ENCODE results near the gene SPINK1. TPM values are rescaled to one million over a fixed set of nuclear protein-coding genes. Genes with fewer than 3 reads are reported as not detected.

The SPINK1 gene
- total and polyA plus RNA-seq, 2 of the 4 experiments (the other 2 are of a cell fraction): not detected

DNA sequence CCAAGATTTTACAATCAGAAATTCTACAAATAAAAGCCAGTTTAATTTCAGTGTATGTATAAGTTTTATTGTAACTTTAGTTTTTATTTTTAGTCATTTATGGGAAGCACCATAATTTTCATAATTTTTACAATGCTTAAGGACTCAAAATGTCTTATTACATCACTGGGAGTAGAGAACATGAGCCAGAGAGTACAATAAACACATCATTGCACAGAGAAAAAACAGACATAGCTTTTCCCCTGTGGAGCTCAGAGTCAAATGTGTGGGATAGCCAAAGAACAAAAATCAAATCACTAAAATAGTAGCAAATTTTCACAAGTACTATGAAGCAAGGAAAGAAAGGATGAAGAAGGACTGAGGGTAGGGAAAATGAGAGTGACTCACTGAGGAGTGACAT is 43.4 kb downstream of the SPINK1 start:
- Histone ChIP-seq H2BK20ac (ENCODE audit: low read depth, low read length) (no peak overlapping the region), H2AFZ (replicated peaks; ENCODE audit: low read length, poor library complexity) (no peak overlapping the region), H3K18ac (ENCODE audit: low read depth, low read length) (no peak overlapping the region), H4K20me1 (ENCODE audit: insufficient read depth, low read length) (no peaks in the 10 kb centered on the region), H2BK5ac (ENCODE audit: low read depth, low read length, poor library complexity, severe bottlenecking) (no peak overlapping the region), H3K36me3 (ENCODE audit: control insufficient read depth, insufficient read depth, low read length) (no peaks in the 10 kb centered on the region), H3K27me3 (ENCODE audit: control insufficient read depth, insufficient read depth, low read length) (no peaks in the 10 kb centered on the region), H3K9me3 (ENCODE audit: control insufficient read depth, insufficient read depth, low read length) (no peaks in the 10 kb centered on the region), H3K4me1 (ENCODE audit: control insufficient read depth, insufficient read depth, low read length) (no peaks in the 10 kb centered on the region), H3K56ac (ENCODE audit: extremely low read depth, insufficient read depth, low read length) (no peak overlapping the region), H2BK120ac (ENCODE audit: low read depth, low read length) (no peak overlapping the region), H3K9me1 (ENCODE audit: insufficient read depth, low read length) (no peaks in the 10 kb centered on the region), H2BK15ac (ENCODE audit: low read depth, low read length) (no peak overlapping the region), H3K9ac (ENCODE audit: low read depth, low read length) (no peak overlapping the region), H3K4me3 (ENCODE audit: insufficient read depth, low read depth, low read length) (no peak overlapping the region), H2AK5ac (ENCODE audit: low read depth, low read length) (no peak overlapping the region), H3K4me2 (ENCODE audit: low read depth, low read length) (no peak overlapping the region), H3K4ac (ENCODE audit: low read depth, low read length) (no peak overlapping the region), H2AK9ac (replicated peaks; ENCODE audit: low read depth, low read length, poor library complexity) (no peak overlapping the region), H3K79me1 (ENCODE audit: low read depth in 1 of 2, low read length in 2 of 2) (no peaks in the 10 kb centered on the region), H4K91ac (ENCODE audit: insufficient read depth, low read depth, low read length) (no peak overlapping the region), H3K27ac (ENCODE audit: insufficient read depth, low read length) (no peak overlapping the region), H4K8ac (ENCODE audit: low read depth in 2 of 2, low read length in 2 of 2) (no peak overlapping the region), H4K5ac (ENCODE audit: low read depth, low read length) (no peak overlapping the region), H3K23ac (ENCODE audit: low read depth, low read length) (no peak overlapping the region), H3K14ac (replicated peaks; ENCODE audit: low read depth, low read length) (no peak overlapping the region)
- ChIA-PET POLR2A (ENCODE audit: unreplicated experiment) (no interaction called here), CTCF (no interaction called here)
- intact Hi-C loops (cut with micrococcal nuclease) (no loop called here), in situ Hi-C loops (cut with MboI; ENCODE audit: low sequenced_read_pairs) (no loop called here), dilution Hi-C loops (cut with HindIII; ENCODE audit: low sequenced_read_pairs, unreplicated experiment) (no loop called here)
- no peak for DNase-seq
- no peak for TF ChIP-seq RFX5 (IDR thresholded peaks at IDR 0.05; ENCODE audit: low read depth, low read length)
- no peak for TF ChIP-seq RAD21 (IDR thresholded peaks at IDR 0.05; ENCODE audit: low read length)
- TF ChIP-seq RCOR1 (IDR thresholded peaks at IDR 0.05; ENCODE audit: insufficient replicate concordance, low read length): no peak
- TF ChIP-seq SMC3 (IDR thresholded peaks at IDR 0.05; ENCODE audit: low read depth, low read length): no peak
- no peak for TF ChIP-seq MAZ (IDR thresholded peaks at IDR 0.05; ENCODE audit: borderline replicate concordance, low read depth, low read length)
- TF ChIP-seq NFE2L2 (IDR thresholded peaks at IDR 0.05; ENCODE audit: low read depth, low read length): no peak
- TF ChIP-seq, protein P1, sequence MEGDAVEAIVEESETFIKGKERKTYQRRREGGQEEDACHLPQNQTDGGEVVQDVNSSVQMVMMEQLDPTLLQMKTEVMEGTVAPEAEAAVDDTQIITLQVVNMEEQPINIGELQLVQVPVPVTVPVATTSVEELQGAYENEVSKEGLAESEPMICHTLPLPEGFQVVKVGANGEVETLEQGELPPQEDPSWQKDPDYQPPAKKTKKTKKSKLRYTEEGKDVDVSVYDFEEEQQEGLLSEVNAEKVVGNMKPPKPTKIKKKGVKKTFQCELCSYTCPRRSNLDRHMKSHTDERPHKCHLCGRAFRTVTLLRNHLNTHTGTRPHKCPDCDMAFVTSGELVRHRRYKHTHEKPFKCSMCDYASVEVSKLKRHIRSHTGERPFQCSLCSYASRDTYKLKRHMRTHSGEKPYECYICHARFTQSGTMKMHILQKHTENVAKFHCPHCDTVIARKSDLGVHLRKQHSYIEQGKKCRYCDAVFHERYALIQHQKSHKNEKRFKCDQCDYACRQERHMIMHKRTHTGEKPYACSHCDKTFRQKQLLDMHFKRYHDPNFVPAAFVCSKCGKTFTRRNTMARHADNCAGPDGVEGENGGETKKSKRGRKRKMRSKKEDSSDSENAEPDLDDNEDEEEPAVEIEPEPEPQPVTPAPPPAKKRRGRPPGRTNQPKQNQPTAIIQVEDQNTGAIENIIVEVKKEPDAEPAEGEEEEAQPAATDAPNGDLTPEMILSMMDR (conservative IDR thresholded peaks at IDR 0.05; ENCODE audit: low read depth, low read length): no peak
- TF ChIP-seq, protein P2, sequence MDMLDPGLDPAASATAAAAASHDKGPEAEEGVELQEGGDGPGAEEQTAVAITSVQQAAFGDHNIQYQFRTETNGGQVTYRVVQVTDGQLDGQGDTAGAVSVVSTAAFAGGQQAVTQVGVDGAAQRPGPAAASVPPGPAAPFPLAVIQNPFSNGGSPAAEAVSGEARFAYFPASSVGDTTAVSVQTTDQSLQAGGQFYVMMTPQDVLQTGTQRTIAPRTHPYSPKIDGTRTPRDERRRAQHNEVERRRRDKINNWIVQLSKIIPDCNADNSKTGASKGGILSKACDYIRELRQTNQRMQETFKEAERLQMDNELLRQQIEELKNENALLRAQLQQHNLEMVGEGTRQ (IDR thresholded peaks at IDR 0.05; ENCODE audit: low read depth, low read length): no peak
- TF ChIP-seq CHD1 (IDR thresholded peaks at IDR 0.05; ENCODE audit: low read depth, low read length): no peak
- TF ChIP-seq POLR2A (IDR thresholded peaks at IDR 0.05; ENCODE audit: low read depth, low read length): no peak
- TF ChIP-seq MXI1 (IDR thresholded peaks at IDR 0.05; ENCODE audit: borderline replicate concordance, low read depth, low read length): no peak
- TF ChIP-seq, protein P3, sequence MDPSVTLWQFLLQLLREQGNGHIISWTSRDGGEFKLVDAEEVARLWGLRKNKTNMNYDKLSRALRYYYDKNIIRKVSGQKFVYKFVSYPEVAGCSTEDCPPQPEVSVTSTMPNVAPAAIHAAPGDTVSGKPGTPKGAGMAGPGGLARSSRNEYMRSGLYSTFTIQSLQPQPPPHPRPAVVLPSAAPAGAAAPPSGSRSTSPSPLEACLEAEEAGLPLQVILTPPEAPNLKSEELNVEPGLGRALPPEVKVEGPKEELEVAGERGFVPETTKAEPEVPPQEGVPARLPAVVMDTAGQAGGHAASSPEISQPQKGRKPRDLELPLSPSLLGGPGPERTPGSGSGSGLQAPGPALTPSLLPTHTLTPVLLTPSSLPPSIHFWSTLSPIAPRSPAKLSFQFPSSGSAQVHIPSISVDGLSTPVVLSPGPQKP (IDR thresholded peaks at IDR 0.05; ENCODE audit: borderline replicate concordance, low read depth, low read length): no peak
- no TSS peak for BruUV-seq (replicated peaks)
- ATAC-seq (ENCODE audit: low read depth): no peak
